Measurements from ENCODE around the gene KYAT1. TPM values are rescaled to one million over a fixed set of nuclear protein-coding genes. Genes with fewer than 3 reads are reported as not detected.

The KYAT1 gene
- total RNA-seq, 1 experiment from 2014 or later: 7.8 TPM

DNA sequence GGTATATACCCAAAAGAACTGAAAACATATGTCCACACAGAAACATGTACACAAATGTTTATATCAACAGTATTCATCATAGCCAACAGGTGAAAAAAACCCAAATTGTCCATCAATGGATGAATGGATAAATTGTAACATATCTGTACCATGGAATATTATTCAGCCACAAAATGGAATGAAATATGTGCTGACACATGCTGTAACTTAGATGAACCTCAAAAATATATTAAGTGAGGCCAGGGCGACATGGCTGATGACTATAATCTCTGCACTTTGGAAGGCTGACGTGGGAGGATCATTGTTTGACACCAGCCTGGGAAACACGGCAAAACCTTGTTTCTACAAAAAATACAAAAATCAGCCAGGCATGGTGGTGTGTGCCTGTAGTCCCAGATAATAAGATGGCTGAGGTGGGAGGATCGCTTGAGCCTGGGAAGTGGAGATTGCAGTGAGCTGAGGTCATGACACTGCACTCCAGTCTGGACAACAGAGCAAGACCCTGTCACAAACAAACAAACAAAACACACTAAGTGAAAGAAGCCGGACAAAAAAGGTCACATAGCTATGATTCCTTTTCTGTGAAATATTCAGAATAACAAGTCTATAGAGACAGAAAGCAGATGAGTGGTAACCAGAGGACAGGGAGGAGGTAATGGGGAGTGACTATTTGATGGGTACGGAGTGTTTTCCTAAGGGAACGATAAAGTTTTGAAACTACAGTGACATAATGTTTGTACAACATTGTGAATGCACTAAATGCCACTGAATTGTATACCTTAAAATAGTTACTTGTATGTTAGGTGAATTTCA lies 11.4 kb downstream of the KYAT1 start:
- peaks cover 8% of the 10 kb centered on the region for H3K4me1 ChIP-seq
- CTCF ChIA-PET: no interaction called here
- Mint-ChIP-seq H3K27ac (ENCODE audit: unreplicated experiment) (no peak overlapping the region), H3K36me3 (ENCODE audit: insufficient read depth, unreplicated experiment) (peaks cover under 1% of the 10 kb centered on the region), H3K27me3 (ENCODE audit: insufficient read depth, unreplicated experiment) (no peaks in the 10 kb centered on the region), H3K4me1 (ENCODE audit: low read depth, unreplicated experiment) (no peaks in the 10 kb centered on the region), H3K4me3 (ENCODE audit: unreplicated experiment) (no peak overlapping the region), H3K9me3 (ENCODE audit: unreplicated experiment) (no peaks in the 10 kb centered on the region)
- POLR2A ChIA-PET: interaction anchor here (0.7 kb wide), 1 partner anchor 164 kb away, joined by 5 read pairs; no protein-coding TSS in a partner anchor
- TF ChIP-seq, protein P1, sequence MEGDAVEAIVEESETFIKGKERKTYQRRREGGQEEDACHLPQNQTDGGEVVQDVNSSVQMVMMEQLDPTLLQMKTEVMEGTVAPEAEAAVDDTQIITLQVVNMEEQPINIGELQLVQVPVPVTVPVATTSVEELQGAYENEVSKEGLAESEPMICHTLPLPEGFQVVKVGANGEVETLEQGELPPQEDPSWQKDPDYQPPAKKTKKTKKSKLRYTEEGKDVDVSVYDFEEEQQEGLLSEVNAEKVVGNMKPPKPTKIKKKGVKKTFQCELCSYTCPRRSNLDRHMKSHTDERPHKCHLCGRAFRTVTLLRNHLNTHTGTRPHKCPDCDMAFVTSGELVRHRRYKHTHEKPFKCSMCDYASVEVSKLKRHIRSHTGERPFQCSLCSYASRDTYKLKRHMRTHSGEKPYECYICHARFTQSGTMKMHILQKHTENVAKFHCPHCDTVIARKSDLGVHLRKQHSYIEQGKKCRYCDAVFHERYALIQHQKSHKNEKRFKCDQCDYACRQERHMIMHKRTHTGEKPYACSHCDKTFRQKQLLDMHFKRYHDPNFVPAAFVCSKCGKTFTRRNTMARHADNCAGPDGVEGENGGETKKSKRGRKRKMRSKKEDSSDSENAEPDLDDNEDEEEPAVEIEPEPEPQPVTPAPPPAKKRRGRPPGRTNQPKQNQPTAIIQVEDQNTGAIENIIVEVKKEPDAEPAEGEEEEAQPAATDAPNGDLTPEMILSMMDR (IDR thresholded peaks at IDR 0.05; ENCODE audit: insufficient read depth in 1 of 2, low read depth in 1 of 2, low read length in 1 of 2, severe bottlenecking in 1 of 2, unreplicated experiment in 1 of 2): no peak
- H3K27me3 ChIP-seq (replicated peaks; ENCODE audit: control insufficient read depth, insufficient read depth, low read length): no peaks in the 10 kb centered on the region
- no peaks in the 10 kb centered on the region for H3K9me3 ChIP-seq
- no peaks in the 10 kb centered on the region for H3K36me3 ChIP-seq (ENCODE audit: control insufficient read depth, insufficient read depth, low read length)
- intact Hi-C loops (cut with micrococcal nuclease; ENCODE audit: unreplicated experiment): no loop called here
- H3K4me3 ChIP-seq (ENCODE audit: low read depth, low read length): no peak overlapping the region
- no peak for DNase-seq
- no TSS peak for BruUV-seq (replicated peaks)

DNA sequence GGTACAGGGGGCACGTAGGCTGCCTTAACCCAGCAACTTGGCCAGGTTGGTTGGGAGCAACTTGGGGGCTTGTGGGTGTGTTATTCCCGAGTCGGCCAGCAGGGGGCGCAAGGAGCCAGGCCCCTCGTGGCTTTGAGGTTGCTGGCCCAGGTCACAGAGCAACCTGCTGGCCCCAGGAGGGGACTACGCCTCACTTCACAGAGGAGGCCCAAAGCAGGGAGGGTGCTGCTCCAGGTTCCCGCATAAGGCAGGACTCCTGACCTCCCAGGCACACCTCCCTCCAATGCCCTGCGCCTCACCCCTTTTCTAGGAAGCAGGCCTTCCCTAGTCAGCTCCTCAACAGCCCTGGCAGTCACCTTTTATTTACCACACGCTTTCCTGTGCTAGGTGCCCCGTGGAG lies 18.1 kb downstream of the KYAT1 start:
- Histone ChIP-seq H3K4me1 (peaks cover 4% of the 10 kb centered on the region; the same call in 1 of the 2 replicates), H3K4me3 (ENCODE audit: low read depth, low read length) (no peak overlapping the region), H3K9me3 (no peaks in the 10 kb centered on the region), H3K27me3 (replicated peaks; ENCODE audit: control insufficient read depth, insufficient read depth, low read length) (no peaks in the 10 kb centered on the region), H3K36me3 (ENCODE audit: control insufficient read depth, insufficient read depth, low read length) (no peaks in the 10 kb centered on the region)
- H3K27me3 Mint-ChIP-seq (ENCODE audit: insufficient read depth, unreplicated experiment): no peaks in the 10 kb centered on the region
- H3K4me1 Mint-ChIP-seq (ENCODE audit: low read depth, unreplicated experiment): no peaks in the 10 kb centered on the region
- H3K4me3 Mint-ChIP-seq (ENCODE audit: unreplicated experiment): no peak overlapping the region
- no peaks in the 10 kb centered on the region for H3K36me3 Mint-ChIP-seq (ENCODE audit: insufficient read depth, unreplicated experiment)
- BruUV-seq (replicated peaks): no TSS peak
- ChIA-PET POLR2A (no interaction called here), CTCF (interaction anchor here (0.5 to 2.1 kb wide), 5 partner anchors 12 to 676 kb away, joined by 3 to 14 read pairs (median 4); no protein-coding TSS in a partner anchor)
- intact Hi-C loops (cut with micrococcal nuclease; ENCODE audit: unreplicated experiment): loop anchor here (1.0 kb wide), 2 partner anchors 18 to 65 kb away; partner anchors contain the start of gene KYAT1
- DNase-seq: peak; percentile 85 to 89
- TF ChIP-seq, protein P1 (IDR thresholded peaks at IDR 0.05; ENCODE audit: insufficient read depth in 1 of 2, low read depth in 1 of 2, low read length in 1 of 2, severe bottlenecking in 1 of 2, unreplicated experiment in 1 of 2): peak; percentile 95 to 99
- no peak overlapping the region for H3K27ac Mint-ChIP-seq (ENCODE audit: unreplicated experiment)
- no peaks in the 10 kb centered on the region for H3K9me3 Mint-ChIP-seq (ENCODE audit: unreplicated experiment)

GRCh38 chr9:128862401-128862851 lies 19.3 kb downstream of the KYAT1 start:
- H3K4me1 Mint-ChIP-seq (ENCODE audit: low read depth, unreplicated experiment): no peaks in the 10 kb centered on the region
- Histone ChIP-seq H3K4me1 (peaks cover 4% of the 10 kb centered on the region; the same call in 1 of the 2 replicates), H3K4me3 (ENCODE audit: low read depth, low read length) (no peak overlapping the region), H3K36me3 (ENCODE audit: control insufficient read depth, insufficient read depth, low read length) (no peaks in the 10 kb centered on the region), H3K9me3 (no peaks in the 10 kb centered on the region), H3K27me3 (replicated peaks; ENCODE audit: control insufficient read depth, insufficient read depth, low read length) (no peaks in the 10 kb centered on the region)
- ChIA-PET CTCF (interaction anchor here (0.7 to 2.1 kb wide), 4 partner anchors 10 to 60 kb away, joined by 3 to 14 read pairs (median 4); no protein-coding TSS in a partner anchor), POLR2A (no interaction called here)
- no peak for DNase-seq
- intact Hi-C loops (cut with micrococcal nuclease; ENCODE audit: unreplicated experiment): no loop called here
- no peaks in the 10 kb centered on the region for H3K27me3 Mint-ChIP-seq (ENCODE audit: insufficient read depth, unreplicated experiment)
- no peaks in the 10 kb centered on the region for H3K36me3 Mint-ChIP-seq (ENCODE audit: insufficient read depth, unreplicated experiment)
- TF ChIP-seq, protein P1 (IDR thresholded peaks at IDR 0.05; ENCODE audit: insufficient read depth in 1 of 2, low read depth in 1 of 2, low read length in 1 of 2, severe bottlenecking in 1 of 2, unreplicated experiment in 1 of 2): no peak
- no peak overlapping the region for H3K4me3 Mint-ChIP-seq (ENCODE audit: unreplicated experiment)
- no peaks in the 10 kb centered on the region for H3K9me3 Mint-ChIP-seq (ENCODE audit: unreplicated experiment)
- no TSS peak for BruUV-seq (replicated peaks)
- no peak overlapping the region for H3K27ac Mint-ChIP-seq (ENCODE audit: unreplicated experiment)

Data from Caco-2 (cell line).